HepG2 (cell line): ENCODE data around the gene GNB1. TPM values are rescaled to one million over a fixed set of nuclear protein-coding genes. Genes with fewer than 3 reads are reported as not detected.

ENCODE experiments used
- CREB1 ChIP-seq, 2 experiments: fragments of 450-650 bp in 1 of 2; IDR thresholded peaks; 2 replicates each; pipeline ENCODE4 v1.6.1; 2016 to 2017; ENCODE audit warnings: control low read depth in 1 of 2, mild to moderate bottlenecking in 1 of 2, missing compliant biosample characterization in 1 of 2, missing genetic modification characterization in 1 of 2
- HOXA3 ChIP-seq: sonication (generic); formaldehyde crosslinking; IDR thresholded peaks from 2 replicates; pipeline ENCODE4 v1.5.0; 2020; ENCODE audit warnings: missing genetic modification reagents
- HOXA9 ChIP-seq: sonication (generic); formaldehyde crosslinking; IDR thresholded peaks from 2 replicates; pipeline ENCODE4 v1.8.1; 2022; ENCODE audit warnings: missing genetic modification reagents, mild to moderate bottlenecking, moderate library complexity, borderline replicate concordance
- ISL2 ChIP-seq: sonication (generic); formaldehyde crosslinking; IDR thresholded peaks from 2 replicates; pipeline ENCODE4 v1.5.0; 2020; ENCODE audit warnings: missing genetic modification reagents
- KAT2B ChIP-seq: fragments of 150-350 bp; IDR thresholded peaks from 2 replicates; pipeline ENCODE4 v1.6.1; 2014; ENCODE audit warnings: low read depth, low read length, borderline replicate concordance
- KLF6 ChIP-seq: IDR thresholded peaks from 2 replicates; pipeline ENCODE4 v1.8.0; 2016; ENCODE audit warnings: missing biosample characterization, missing genetic modification reagents
- KMT2A ChIP-seq: sonication (generic); formaldehyde crosslinking; IDR thresholded peaks from 2 replicates; pipeline ENCODE4 v1.4.0; 2020; ENCODE audit warnings: missing genetic modification reagents
- LRRFIP1 ChIP-seq: sonication (generic); formaldehyde crosslinking; conservative IDR thresholded peaks from 2 replicates; pipeline ENCODE4 v1.4.0; 2020; ENCODE audit warnings: missing genetic modification reagents
- ONECUT2 ChIP-seq: sonication (generic); formaldehyde crosslinking; IDR thresholded peaks from 2 replicates; pipeline ENCODE4 v1.4.0; 2020; ENCODE audit warnings: missing genetic modification reagents
- POLR2AphosphoS5 ChIP-seq: IDR thresholded peaks from 2 replicates; pipeline ENCODE4 v1.6.1; 2012; ENCODE audit warnings: low read depth, low read length
- SP5 ChIP-seq: IDR thresholded peaks from 2 replicates; pipeline ENCODE4 v1.6.1; 2016; ENCODE audit warnings: low read depth, borderline replicate concordance
- STAG1 ChIP-seq: sonication (generic); formaldehyde crosslinking; IDR thresholded peaks from 2 replicates; pipeline ENCODE4 v1.4.0; 2020; ENCODE audit warnings: missing genetic modification reagents
- TBX2 ChIP-seq: sonication (generic); formaldehyde crosslinking; IDR thresholded peaks from 2 replicates; pipeline ENCODE4 v1.5.0; 2020; ENCODE audit warnings: missing genetic modification reagents, mild to moderate bottlenecking, borderline replicate concordance
- TRAFD1 ChIP-seq: sonication (generic); formaldehyde crosslinking; IDR thresholded peaks from 2 replicates; pipeline ENCODE4 v1.5.1; 2020; ENCODE audit warnings: missing genetic modification reagents, mild to moderate bottlenecking, borderline replicate concordance
- YEATS4 ChIP-seq: sonication (generic); formaldehyde crosslinking; IDR thresholded peaks from 2 replicates; pipeline ENCODE4 v1.4.0; 2020; ENCODE audit warnings: missing genetic modification reagents, borderline replicate concordance
- ZBTB7A ChIP-seq: sonication (generic); formaldehyde crosslinking; IDR thresholded peaks from 2 replicates; pipeline ENCODE4 v1.8.0; 2022; ENCODE audit warnings: mild to moderate bottlenecking, missing genetic modification reagents
- ZHX1 ChIP-seq: sonication (generic); formaldehyde crosslinking; IDR thresholded peaks from 2 replicates; pipeline ENCODE4 v1.8.1; 2022; ENCODE audit warnings: low read depth, mild to moderate bottlenecking, missing genetic modification reagents
- ZNF432 ChIP-seq: sonication (generic); formaldehyde crosslinking; IDR thresholded peaks from 2 replicates; pipeline ENCODE4 v1.5.0; 2020; ENCODE audit warnings: missing genetic modification reagents, mild to moderate bottlenecking, borderline replicate concordance
- ZNF839 ChIP-seq: sonication (generic); formaldehyde crosslinking; IDR thresholded peaks from 2 replicates; pipeline ENCODE4 v1.4.0; 2020; ENCODE audit warnings: missing genetic modification reagents, mild to moderate bottlenecking, borderline replicate concordance
- polyA plus RNA-seq, 8 experiments: library from polyadenylated mRNA; depleted of rRNA in 3 of 8; stranded (reverse) in 7 of 8; unstranded in 1 of 8; fragments of >200 nt; fragmentation: Illumina TruSeq in 4 of 8; extraction: Trizol in 4 of 8; gene quantifications; 2 replicates each; pipeline versions ENCODE4 v1.2.1 to v1.2.3, GENCODE V29; 2011 to 2016; ENCODE audit warnings: low read depth in 4 of 8, missing spikeins in 1 of 8, mixed read lengths in 1 of 8; ENCODE audit not compliant: insufficient read depth in 1 of 8
- total RNA-seq, 5 experiments: library from RNA; depleted of rRNA; stranded (reverse); fragments of >200 nt; fragmentation: Illumina TruSeq; extraction: Trizol; gene quantifications; 2 replicates each; pipeline ENCODE4 v1.2.3, GENCODE V29; 2016; ENCODE audit warnings: low read depth in 1 of 5
- TF ChIP-seq, protein P1 (sequence below): sonication (generic); formaldehyde crosslinking; IDR thresholded peaks from 2 replicates; pipeline ENCODE4 v1.5.0; 2020; ENCODE audit warnings: mild to moderate bottlenecking, missing genetic modification reagents, moderate library complexity
- TF ChIP-seq, protein P2 (sequence below): sonication (generic); formaldehyde crosslinking; IDR thresholded peaks from 2 replicates; pipeline ENCODE4 v1.4.0; 2020; ENCODE audit warnings: missing genetic modification reagents

The GNB1 gene
- total and polyA plus RNA-seq, 2 of the 13 experiments (the other 11 are each of a cell fraction or from before 2014, with no cell fraction given), result 66.2 to 327 TPM

- TF ChIP-seq HOXA9 (CRISPR knock-in tag), result no peak
- no peak for TF ChIP-seq KAT2B
- TF ChIP-seq STAG1 (CRISPR knock-in tag), result peak; percentile 7; the same call in 1 of the 2 replicates
- TF ChIP-seq HOXA3 (CRISPR knock-in tag), result 0 out of 2 replicates have a peak, but pooled peaks have one; percentile 29
- no peak for TF ChIP-seq ZNF839 (CRISPR knock-in tag)
- peak; percentile 46; the same call in 1 of the 2 replicates for TF ChIP-seq POLR2AphosphoS5
- no peak for TF ChIP-seq TRAFD1 (CRISPR knock-in tag)
- TF ChIP-seq YEATS4 (CRISPR knock-in tag), result peak; percentile 29; the same call in 1 of the 2 replicates
- no peak for TF ChIP-seq LRRFIP1 (CRISPR knock-in tag)
- TF ChIP-seq ZNF432 (CRISPR knock-in tag), result no peak
- peak; percentile 53; the same call in 1 of the 2 replicates for TF ChIP-seq TBX2 (CRISPR knock-in tag)
- no peak for TF ChIP-seq CREB1 (IDR thresholded peaks at IDR 0.05)
- TF ChIP-seq CREB1 (CRISPR knock-in tag; IDR thresholded peaks at IDR 0.05), result no peak; the same call in 1 of the 2 replicates
- no peak for TF ChIP-seq SP5 (CRISPR knock-in tag)
- no peak for TF ChIP-seq KMT2A (CRISPR knock-in tag)
- no peak for TF ChIP-seq ZHX1 (CRISPR knock-in tag)
- TF ChIP-seq, protein P1, sequence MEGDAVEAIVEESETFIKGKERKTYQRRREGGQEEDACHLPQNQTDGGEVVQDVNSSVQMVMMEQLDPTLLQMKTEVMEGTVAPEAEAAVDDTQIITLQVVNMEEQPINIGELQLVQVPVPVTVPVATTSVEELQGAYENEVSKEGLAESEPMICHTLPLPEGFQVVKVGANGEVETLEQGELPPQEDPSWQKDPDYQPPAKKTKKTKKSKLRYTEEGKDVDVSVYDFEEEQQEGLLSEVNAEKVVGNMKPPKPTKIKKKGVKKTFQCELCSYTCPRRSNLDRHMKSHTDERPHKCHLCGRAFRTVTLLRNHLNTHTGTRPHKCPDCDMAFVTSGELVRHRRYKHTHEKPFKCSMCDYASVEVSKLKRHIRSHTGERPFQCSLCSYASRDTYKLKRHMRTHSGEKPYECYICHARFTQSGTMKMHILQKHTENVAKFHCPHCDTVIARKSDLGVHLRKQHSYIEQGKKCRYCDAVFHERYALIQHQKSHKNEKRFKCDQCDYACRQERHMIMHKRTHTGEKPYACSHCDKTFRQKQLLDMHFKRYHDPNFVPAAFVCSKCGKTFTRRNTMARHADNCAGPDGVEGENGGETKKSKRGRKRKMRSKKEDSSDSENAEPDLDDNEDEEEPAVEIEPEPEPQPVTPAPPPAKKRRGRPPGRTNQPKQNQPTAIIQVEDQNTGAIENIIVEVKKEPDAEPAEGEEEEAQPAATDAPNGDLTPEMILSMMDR (CRISPR knock-in tag), result peak; percentile 18; the same call in 1 of the 2 replicates
- TF ChIP-seq, protein P2, sequence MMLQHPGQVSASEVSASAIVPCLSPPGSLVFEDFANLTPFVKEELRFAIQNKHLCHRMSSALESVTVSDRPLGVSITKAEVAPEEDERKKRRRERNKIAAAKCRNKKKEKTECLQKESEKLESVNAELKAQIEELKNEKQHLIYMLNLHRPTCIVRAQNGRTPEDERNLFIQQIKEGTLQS, result no peak
- TF ChIP-seq ONECUT2, result no peak
- no peak for TF ChIP-seq ZBTB7A (CRISPR knock-in tag)
- TF ChIP-seq KLF6 (CRISPR knock-in tag), result no peak
- no peak for TF ChIP-seq ISL2 (CRISPR knock-in tag)
Observed at GRCh38 chr1:1748686-1749321, 142.1 kb downstream of the GNB1 start (continued).
